ENCODE data around the gene WFDC8. TPM values are rescaled to one million over a fixed set of nuclear protein-coding genes. Genes with fewer than 3 reads are reported as not detected.

Gene WFDC8
- total RNA-seq, 6 donors from 2014 or later, result not detected

DNA sequence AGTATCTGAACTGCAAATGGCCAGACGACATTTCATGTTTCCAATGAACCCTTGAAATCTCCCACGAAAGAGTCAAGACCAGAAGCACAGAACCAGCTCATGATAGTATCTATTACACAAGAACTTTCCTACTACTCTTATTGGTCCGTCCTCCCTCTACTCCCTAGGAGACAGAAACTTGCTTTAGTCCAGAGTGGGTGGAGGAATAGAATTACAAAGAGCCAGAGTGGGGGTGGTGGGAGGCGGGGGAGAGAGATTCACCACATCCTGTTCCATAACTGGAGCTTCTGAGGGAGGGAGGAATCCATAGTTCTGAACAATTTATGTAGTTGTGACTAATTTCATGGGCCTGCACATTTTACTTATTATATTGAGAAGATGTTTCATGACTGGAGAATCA is 32.0 kb upstream of the WFDC8 start:
- no peak for TF ChIP-seq EP300 (IDR thresholded peaks at IDR 0.05)
- ATAC-seq (ENCODE audit: low FRiP score in 2 of 2), result peak in 1 of 2 donors; percentile 79
- 67 to 73% methylated on average over 4 of the region's 4 CpGs for whole genome bisulfite sequencing, 2 donors
- no peaks in the 10 kb centered on the region for H3K27me3 ChIP-seq
- no peak for DNase-seq
- H3K9me3 ChIP-seq, result peaks cover 0 to 7% (median 0%) of the 10 kb centered on the region in 4 donors
- H3K4me1 ChIP-seq, result no peaks in the 10 kb centered on the region
- no peak overlapping the region for H3K27ac ChIP-seq
- H3K36me3 ChIP-seq, result no peaks in the 10 kb centered on the region
- no peak overlapping the region for H3K4me3 ChIP-seq

GRCh38 chr20:45607810-45608209 is 28.7 kb upstream of the WFDC8 start:
- TF ChIP-seq POLR2AphosphoS5 (IDR thresholded peaks at IDR 0.05), result no peak
- no peak for TF ChIP-seq EP300 (IDR thresholded peaks at IDR 0.05)
- TF ChIP-seq POLR2A (IDR thresholded peaks at IDR 0.05), result no peak
- TF ChIP-seq CTCF (IDR thresholded peaks at IDR 0.05), result no peak
- Histone ChIP-seq H3K27ac (no peak overlapping the region), H3K27me3 (no peaks in the 10 kb centered on the region), H3K4me1 (no peaks in the 10 kb centered on the region), H3K4me3 (no peak overlapping the region), H3K36me3 (no peaks in the 10 kb centered on the region), H3K9me3 (peaks cover 0 to 10% (median 5%) of the 10 kb centered on the region in 4 donors)
- ATAC-seq (ENCODE audit: low FRiP score in 2 of 2) (no peak), DNase-seq (no peak)
- 93% methylated on average over 1 of the region's 1 CpG for WGBS, 2 donors

DNA sequence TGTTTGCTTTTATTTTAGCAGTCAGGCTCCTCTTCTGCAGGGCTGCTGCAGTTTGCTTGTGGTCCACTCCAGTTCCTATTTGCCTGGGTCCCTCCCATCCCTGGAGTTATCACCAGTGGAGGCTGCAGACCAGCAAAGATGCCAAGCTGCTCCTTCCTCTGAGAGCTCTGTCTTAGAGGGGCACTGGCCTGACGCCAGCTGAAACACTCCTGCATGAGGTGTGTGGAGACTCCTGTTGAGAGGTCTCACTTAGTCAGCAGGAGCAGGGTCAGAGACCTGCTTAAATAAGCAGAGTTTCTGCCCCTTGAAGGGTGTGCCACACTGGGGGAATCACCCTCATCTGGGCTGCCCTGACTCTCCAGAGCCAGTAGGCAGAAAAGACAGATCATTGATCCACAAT is 16.2 kb upstream of the WFDC8 start:
- no peak for ATAC-seq (ENCODE audit: low FRiP score in 2 of 2)

DNA sequence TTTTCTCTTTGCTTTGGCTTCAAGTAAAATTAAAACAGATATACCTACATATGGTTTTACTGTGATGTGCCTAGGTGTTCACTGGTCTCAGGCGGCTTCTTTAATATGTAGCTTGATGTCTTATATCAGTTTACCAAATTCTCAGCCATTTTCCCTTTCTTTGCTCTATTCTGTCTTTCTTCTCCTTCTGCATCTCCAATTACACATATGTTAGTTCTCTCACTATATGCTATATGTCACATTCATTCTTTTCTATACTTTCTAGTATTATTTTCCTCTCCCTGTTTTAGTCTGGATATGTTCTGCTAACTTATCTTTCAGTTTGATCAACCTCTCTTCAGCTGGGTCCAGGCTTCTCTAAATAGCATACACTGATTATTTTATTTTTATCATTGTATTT is 14.4 kb upstream of the WFDC8 start:
- no peak for DNase-seq
- no peak for TF ChIP-seq CTCF (IDR thresholded peaks at IDR 0.05)
- no peak for TF ChIP-seq EP300 (IDR thresholded peaks at IDR 0.05)
- TF ChIP-seq POLR2AphosphoS5 (IDR thresholded peaks at IDR 0.05), result no peak
- no peak for TF ChIP-seq POLR2A (IDR thresholded peaks at IDR 0.05)
- H3K4me1 ChIP-seq, result peaks cover 0 to 3% (median 0%) of the 10 kb centered on the region in 4 donors
- no peaks in the 10 kb centered on the region for H3K27me3 ChIP-seq
- H3K27ac ChIP-seq, result no peak overlapping the region
- no peak for ATAC-seq (ENCODE audit: low FRiP score in 2 of 2)
- H3K4me3 ChIP-seq, result no peak overlapping the region
- no peaks in the 10 kb centered on the region for H3K9me3 ChIP-seq
- H3K36me3 ChIP-seq, result no peaks in the 10 kb centered on the region
- WGBS, 2 donors, result 0 to 40% methylated on average over 1 of the region's 1 CpG

More for the DNA sequence above, 16.2 kb upstream of the WFDC8 start:
- H3K4me1 ChIP-seq, result peaks cover 0 to 3% (median 0%) of the 10 kb centered on the region in 4 donors
- H3K4me3 ChIP-seq, result no peak overlapping the region
- no peaks in the 10 kb centered on the region for H3K36me3 ChIP-seq
- no peak for TF ChIP-seq POLR2AphosphoS5 (IDR thresholded peaks at IDR 0.05)
- TF ChIP-seq CTCF (IDR thresholded peaks at IDR 0.05), result no peak
- no peak for TF ChIP-seq POLR2A (IDR thresholded peaks at IDR 0.05)
- TF ChIP-seq EP300 (IDR thresholded peaks at IDR 0.05), result no peak
- no peaks in the 10 kb centered on the region for H3K9me3 ChIP-seq
- 0% methylated on average over 1 of the region's 1 CpG; no CpG with 5 or more reads in 1 of the 2 donors for WGBS, 2 donors
- H3K27ac ChIP-seq, result no peak overlapping the region
- no peaks in the 10 kb centered on the region for H3K27me3 ChIP-seq
- DNase-seq, result no peak

DNA sequence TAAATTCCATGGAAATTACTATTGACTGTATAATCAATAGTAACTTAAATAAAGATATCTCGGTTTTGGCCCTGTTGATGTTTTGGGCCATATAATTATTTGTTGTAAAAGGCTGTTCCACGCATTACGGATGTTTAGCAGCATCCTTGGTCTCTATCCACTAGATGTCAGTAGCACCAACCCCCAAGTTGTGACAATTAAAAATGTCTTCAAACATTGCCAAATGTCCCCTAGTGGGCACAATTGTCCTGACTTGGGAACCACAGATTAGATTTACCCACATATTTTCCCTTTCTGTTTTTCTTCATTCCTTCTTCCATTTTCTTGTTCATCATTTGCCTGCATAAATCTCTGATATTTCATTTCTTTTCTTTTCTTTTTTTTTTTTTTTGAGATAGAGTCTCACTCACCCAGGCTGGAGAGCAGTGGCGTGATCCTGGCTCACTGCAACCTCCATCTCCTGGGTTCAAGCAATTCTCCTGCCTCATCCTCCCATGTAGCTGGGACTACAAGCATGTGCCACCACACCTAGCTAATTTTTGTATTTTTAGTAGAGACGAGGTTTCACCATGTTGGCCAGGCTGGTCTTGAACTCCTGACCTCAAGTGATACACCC is 13.6 kb upstream of the WFDC8 start:
- ATAC-seq (ENCODE audit: low FRiP score in 2 of 2), result no peak
- H3K4me3 ChIP-seq, result no peak overlapping the region
- no peak overlapping the region for H3K27ac ChIP-seq
- DNase-seq, result no peak
- 62 to 65% methylated on average over 5 of the region's 5 CpGs for WGBS, 2 donors
- no peaks in the 10 kb centered on the region for H3K9me3 ChIP-seq
- no peaks in the 10 kb centered on the region for H3K27me3 ChIP-seq
- no peaks in the 10 kb centered on the region for H3K36me3 ChIP-seq
- TF ChIP-seq POLR2AphosphoS5 (IDR thresholded peaks at IDR 0.05) (no peak), CTCF (IDR thresholded peaks at IDR 0.05) (peak in 3 of 6 experiments; percentile 48 to 61 (median 53))
- peaks cover 0 to 3% (median 0%) of the 10 kb centered on the region in 4 donors for H3K4me1 ChIP-seq
